ENCODE data around the gene PLPP3. TPM values are rescaled to one million over a fixed set of nuclear protein-coding genes. Genes with fewer than 3 reads are reported as not detected.

The PLPP3 gene
- total RNA-seq, 1 donor from 2014 or later = 101 TPM

DNA sequence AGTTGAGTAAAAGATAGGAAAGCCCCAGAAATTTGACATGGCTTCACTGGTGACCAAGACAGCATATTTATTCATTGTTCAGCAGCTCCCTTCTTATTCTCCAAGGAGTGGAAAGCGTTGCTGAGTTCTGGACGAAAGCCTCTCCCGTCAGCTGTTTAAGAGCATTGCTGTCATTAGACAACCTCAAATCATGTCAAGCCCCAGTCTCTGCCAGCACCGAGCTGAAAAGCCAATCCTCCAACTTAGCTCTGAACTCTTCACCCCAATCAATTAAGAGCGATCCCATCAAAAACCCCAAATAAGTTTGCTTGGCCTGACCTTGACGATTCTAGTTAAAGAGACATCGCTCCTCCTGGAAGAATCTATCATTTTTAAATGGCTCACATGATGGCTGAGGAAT, 110.8 kb downstream of the PLPP3 start:
- no peak overlapping the region for H3K27ac ChIP-seq (replicated peaks)
- TF ChIP-seq, protein P1, sequence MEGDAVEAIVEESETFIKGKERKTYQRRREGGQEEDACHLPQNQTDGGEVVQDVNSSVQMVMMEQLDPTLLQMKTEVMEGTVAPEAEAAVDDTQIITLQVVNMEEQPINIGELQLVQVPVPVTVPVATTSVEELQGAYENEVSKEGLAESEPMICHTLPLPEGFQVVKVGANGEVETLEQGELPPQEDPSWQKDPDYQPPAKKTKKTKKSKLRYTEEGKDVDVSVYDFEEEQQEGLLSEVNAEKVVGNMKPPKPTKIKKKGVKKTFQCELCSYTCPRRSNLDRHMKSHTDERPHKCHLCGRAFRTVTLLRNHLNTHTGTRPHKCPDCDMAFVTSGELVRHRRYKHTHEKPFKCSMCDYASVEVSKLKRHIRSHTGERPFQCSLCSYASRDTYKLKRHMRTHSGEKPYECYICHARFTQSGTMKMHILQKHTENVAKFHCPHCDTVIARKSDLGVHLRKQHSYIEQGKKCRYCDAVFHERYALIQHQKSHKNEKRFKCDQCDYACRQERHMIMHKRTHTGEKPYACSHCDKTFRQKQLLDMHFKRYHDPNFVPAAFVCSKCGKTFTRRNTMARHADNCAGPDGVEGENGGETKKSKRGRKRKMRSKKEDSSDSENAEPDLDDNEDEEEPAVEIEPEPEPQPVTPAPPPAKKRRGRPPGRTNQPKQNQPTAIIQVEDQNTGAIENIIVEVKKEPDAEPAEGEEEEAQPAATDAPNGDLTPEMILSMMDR (IDR thresholded peaks at IDR 0.05; ENCODE audit: borderline replicate concordance) = no peak
- H3K9me3 ChIP-seq (replicated peaks) = no peaks in the 10 kb centered on the region
- H3K4me3 ChIP-seq = no peak overlapping the region
- intact Hi-C loops (cut with micrococcal nuclease) = no loop called here
- no peaks in the 10 kb centered on the region for H3K27me3 ChIP-seq (ENCODE audit: low read depth)
- peaks cover 32% of the 10 kb centered on the region for H3K4me1 ChIP-seq
- DNase-seq = no peak
- no peaks in the 10 kb centered on the region for H3K36me3 ChIP-seq

DNA sequence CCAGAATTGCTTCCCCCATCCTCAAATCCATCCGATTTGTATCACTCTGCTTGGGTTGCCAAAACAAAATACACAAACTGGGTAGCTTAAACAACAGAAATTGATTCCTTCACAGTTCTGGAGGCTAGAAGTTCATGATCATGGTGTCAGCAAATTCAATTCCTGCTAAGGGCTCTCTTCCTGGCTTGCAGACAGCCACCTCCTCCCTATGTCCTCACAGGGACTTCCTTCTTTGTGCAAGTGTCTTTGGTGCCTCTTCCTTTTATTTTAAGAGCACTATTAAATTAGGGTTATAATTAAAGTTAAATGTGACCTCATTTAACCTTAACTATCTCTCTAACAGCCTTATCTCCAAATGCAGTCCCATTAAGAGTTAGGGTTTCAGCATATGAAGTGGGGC, 112.8 kb downstream of the PLPP3 start:
- no peak for DNase-seq
- intact Hi-C loops (cut with micrococcal nuclease) = no loop called here
- Histone ChIP-seq H3K27ac (replicated peaks) (no peak overlapping the region), H3K4me3 (no peak overlapping the region), H3K9me3 (replicated peaks) (no peaks in the 10 kb centered on the region), H3K36me3 (no peaks in the 10 kb centered on the region), H3K27me3 (ENCODE audit: low read depth) (no peaks in the 10 kb centered on the region), H3K4me1 (peaks cover 29% of the 10 kb centered on the region)
- TF ChIP-seq, protein P1 (IDR thresholded peaks at IDR 0.05; ENCODE audit: borderline replicate concordance) = no peak

DNA sequence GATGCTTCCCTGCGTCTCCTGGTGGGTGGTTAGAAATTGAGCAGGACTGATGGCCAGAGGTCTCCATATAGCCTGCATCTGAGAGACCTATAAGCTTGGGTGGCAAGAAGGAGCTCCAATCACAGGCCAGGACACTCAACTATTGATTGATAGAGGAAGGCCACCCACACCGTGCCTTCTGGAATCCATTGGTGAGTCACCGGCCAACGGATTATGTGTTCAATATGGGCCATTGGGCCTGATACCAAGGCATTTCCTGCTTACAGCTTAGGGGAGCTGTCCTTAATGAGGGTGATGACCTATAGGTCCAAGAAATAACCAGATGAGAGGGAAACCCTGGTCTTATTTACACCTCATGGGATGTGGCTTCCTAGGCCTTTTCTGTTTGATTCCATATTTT, 115.1 kb downstream of the PLPP3 start:
- TF ChIP-seq, protein P1 (IDR thresholded peaks at IDR 0.05; ENCODE audit: borderline replicate concordance) = no peak
- Histone ChIP-seq H3K27ac (replicated peaks) (no peak overlapping the region), H3K27me3 (ENCODE audit: low read depth) (no peaks in the 10 kb centered on the region), H3K9me3 (replicated peaks) (no peaks in the 10 kb centered on the region), H3K4me3 (no peak overlapping the region), H3K36me3 (no peaks in the 10 kb centered on the region), H3K4me1 (peaks cover 12% of the 10 kb centered on the region)
- intact Hi-C loops (cut with micrococcal nuclease) = no loop called here
- DNase-seq = no peak

DNA sequence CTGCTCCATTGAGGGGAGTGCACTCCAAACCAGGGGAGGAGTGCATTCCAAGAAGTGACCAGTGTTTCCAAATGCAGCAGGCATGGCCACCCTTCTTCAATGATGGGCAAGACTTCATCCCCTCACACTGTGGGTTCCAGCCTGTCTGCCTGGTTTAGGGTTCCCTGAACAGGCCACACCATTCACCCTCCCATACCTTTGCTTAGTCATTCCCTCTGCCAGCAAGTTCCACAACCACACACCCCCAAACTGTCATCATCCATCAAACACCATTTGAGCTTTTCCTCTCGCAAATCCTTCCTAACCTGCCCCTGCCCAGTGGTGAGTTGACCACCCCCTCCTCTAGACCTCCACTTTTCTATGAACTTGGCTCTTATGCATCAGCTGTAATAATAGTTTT, 116.0 kb downstream of the PLPP3 start:
- Histone ChIP-seq H3K27ac (replicated peaks) (no peak overlapping the region), H3K4me3 (no peak overlapping the region), H3K4me1 (peaks cover 12% of the 10 kb centered on the region), H3K9me3 (replicated peaks) (no peaks in the 10 kb centered on the region), H3K36me3 (no peaks in the 10 kb centered on the region), H3K27me3 (ENCODE audit: low read depth) (no peaks in the 10 kb centered on the region)
- TF ChIP-seq, protein P1 (IDR thresholded peaks at IDR 0.05; ENCODE audit: borderline replicate concordance) = no peak
- no peak for DNase-seq
- intact Hi-C loops (cut with micrococcal nuclease) = no loop called here

DNA sequence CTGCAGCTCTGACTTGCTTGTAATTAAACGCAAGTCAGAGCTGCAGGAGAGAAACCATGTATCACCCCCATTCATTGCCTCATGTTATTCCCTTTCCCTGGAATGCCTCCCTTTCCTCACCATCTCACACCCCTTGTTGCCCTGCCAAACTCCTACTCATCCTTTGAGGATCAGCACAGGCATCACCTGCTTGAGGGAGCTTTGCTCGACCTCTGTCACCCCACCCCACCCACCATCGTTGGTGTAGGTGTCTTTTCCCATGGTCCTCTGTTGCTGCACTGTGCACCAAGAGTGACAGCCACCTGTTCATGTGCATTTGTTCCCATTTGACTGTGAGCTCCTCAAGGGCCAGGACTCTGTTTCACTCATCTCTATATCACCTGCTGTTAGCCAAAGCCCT, 117.2 kb downstream of the PLPP3 start:
- intact Hi-C loops (cut with micrococcal nuclease) = no loop called here
- no peak overlapping the region for H3K27ac ChIP-seq (replicated peaks)
- peaks cover 19% of the 10 kb centered on the region for H3K4me1 ChIP-seq
- no peaks in the 10 kb centered on the region for H3K9me3 ChIP-seq (replicated peaks)
- H3K36me3 ChIP-seq = no peaks in the 10 kb centered on the region
- H3K27me3 ChIP-seq (ENCODE audit: low read depth) = no peaks in the 10 kb centered on the region
- TF ChIP-seq, protein P1 (IDR thresholded peaks at IDR 0.05; ENCODE audit: borderline replicate concordance) = no peak
- H3K4me3 ChIP-seq = no peak overlapping the region
- DNase-seq = no peak

All from left ventricle myocardium inferior (tissue), 1 donor.